K562 (cell line): Measurements from ENCODE around the gene ADAP1. TPM values are rescaled to one million over a fixed set of nuclear protein-coding genes. Genes with fewer than 3 reads are reported as not detected.

Experiments used
- CHD4 ChIP-seq: fragments of 200-600 bp; sonication (generic); IDR thresholded peaks from 3 replicates; pipeline ENCODE4 v1.6.1; 2012; ENCODE audit warnings: low read depth, mild to moderate bottlenecking, mixed read lengths, low read length, inconsistent platforms; ENCODE audit not compliant: insufficient read depth, insufficient replicate concordance, poor library complexity, severe bottlenecking
- E2F3 ChIP-seq: fragments of 250-450 bp; sonication (Bioruptor Pico); IDR thresholded peaks from 2 replicates; pipeline ENCODE4 v1.4.0; 2020; ENCODE audit warnings: mild to moderate bottlenecking
- ETV6 ChIP-seq, 3 experiments: fragments of 150-350 bp in 1 of 3; sonication (generic) in 1 of 3; formaldehyde crosslinking in 1 of 3; IDR thresholded peaks; 2 replicates each; pipeline versions ENCODE4 v1.6.1 to v1.8.0; 2014 to 2022; ENCODE audit warnings: borderline replicate concordance in 2 of 3, low read depth in 2 of 3, antibody characterized with exemption in 1 of 3, low read length in 1 of 3, mild to moderate bottlenecking in 1 of 3, missing genetic modification reagents in 1 of 3
- EWSR1 ChIP-seq: fragments of 450-650 bp; IDR thresholded peaks from 2 replicates; pipeline ENCODE4 v1.6.1; 2018; ENCODE audit warnings: borderline replicate concordance, mild to moderate bottlenecking, low read depth, moderate library complexity; ENCODE audit not compliant: partially characterized antibody
- FOXK1 ChIP-seq: sonication (generic); formaldehyde crosslinking; IDR thresholded peaks from 2 replicates; pipeline ENCODE4 v1.8.0; 2022; ENCODE audit warnings: missing genetic modification reagents, mild to moderate bottlenecking, borderline replicate concordance
- GABPA ChIP-seq: fragments of 200-800 bp; sonication (Bioruptor generic); conservative IDR thresholded peaks from 2 replicates; pipeline ENCODE4 v1.6.1; 2016; ENCODE audit warnings: low read depth, missing genetic modification characterization, missing compliant biosample characterization
- PHB2 ChIP-seq: fragments of 450-650 bp; IDR thresholded peaks from 2 replicates; pipeline ENCODE4 v1.6.1; 2017; ENCODE audit warnings: low read depth
- RUNX1 ChIP-seq: sonication (generic); IDR thresholded peaks from 2 replicates; pipeline ENCODE4 v1.6.1; 2016; ENCODE audit warnings: antibody characterized with exemption, low read depth
- SOX6 ChIP-seq: fragments of 450-650 bp; IDR thresholded peaks from 2 replicates; pipeline ENCODE4 v1.6.1; 2014; ENCODE audit warnings: mild to moderate bottlenecking
- SP2 ChIP-seq: IDR thresholded peaks from 2 replicates; pipeline ENCODE4 v1.6.1; 2011; ENCODE audit warnings: mild to moderate bottlenecking, low read depth, low read length, moderate library complexity; ENCODE audit not compliant: poor library complexity, severe bottlenecking; ENCODE audit errors: extremely low read depth
- SUPT5H ChIP-seq: fragments of 450-650 bp; IDR thresholded peaks from 2 replicates; pipeline ENCODE4 v1.6.1; 2016
- TAF15 ChIP-seq: fragments of 200-400 bp; formaldehyde crosslinking; IDR thresholded peaks from 2 replicates; pipeline ENCODE4 v1.6.1; 2017; ENCODE audit warnings: mild to moderate bottlenecking, low read depth, low read length, moderate library complexity
- XRCC5 ChIP-seq: fragments of 200-400 bp; formaldehyde crosslinking; IDR thresholded peaks from 2 replicates; pipeline ENCODE4 v1.6.1; 2017; ENCODE audit warnings: low read depth, mild to moderate bottlenecking, low read length
- ZNF12 ChIP-seq: sonication (generic); formaldehyde crosslinking; IDR thresholded peaks from 2 replicates; pipeline ENCODE4 v1.4.0; 2020; ENCODE audit warnings: mild to moderate bottlenecking, missing genetic modification reagents
- ZNF707 ChIP-seq: fragments of 250-450 bp; sonication (Bioruptor Pico); conservative IDR thresholded peaks from 2 replicates; pipeline ENCODE4 v1.8.0; 2022; ENCODE audit warnings: inconsistent platforms, mild to moderate bottlenecking, moderate library complexity
- polyA plus RNA-seq, 8 experiments: library from polyadenylated mRNA; depleted of rRNA in 4 of 8; stranded (reverse) in 5 of 8; unstranded in 3 of 8; fragments of >200 nt; fragmentation: Nextera tagmentation in 2 of 8; fragmentation: Illumina TruSeq in 1 of 8; extraction: Ambion mirVana in 2 of 8; extraction: Trizol in 1 of 8; gene quantifications; 2 replicates each; pipeline versions ENCODE4 v1.2.1 to v1.2.3, GENCODE V29; 2011 to 2014; ENCODE audit warnings: inconsistent platforms in 1 of 8, missing spikeins in 1 of 8
- total RNA-seq, 7 experiments: library from RNA; depleted of rRNA in 6 of 7; stranded (reverse); fragments of >200 nt in 6 of 7; fragmentation: Illumina TruSeq in 2 of 7; extraction: Trizol in 2 of 7; gene quantifications; 2 replicates each; pipeline versions ENCODE4 v1.2.1 to v1.2.3, GENCODE V29; 2011 to 2021; ENCODE audit warnings: low replicate concordance in 1 of 7
- TF ChIP-seq, protein P1 (sequence below): sonication (generic); formaldehyde crosslinking; IDR thresholded peaks from 2 replicates; pipeline ENCODE4 v1.8.0; 2022; ENCODE audit warnings: mild to moderate bottlenecking, missing genetic modification reagents
- TF ChIP-seq, protein P2 (sequence below): fragments of 450-650 bp; IDR thresholded peaks from 2 replicates; pipeline ENCODE4 v1.6.1; 2018; ENCODE audit not compliant: partially characterized antibody
- TF ChIP-seq, protein P3 (sequence below): conservative IDR thresholded peaks from 2 replicates; pipeline ENCODE4 v1.6.1; 2011; ENCODE audit warnings: low read depth, mild to moderate bottlenecking, low read length; ENCODE audit not compliant: control insufficient read depth
- TF ChIP-seq, protein P4 (sequence below): sonication (generic); formaldehyde crosslinking; IDR thresholded peaks from 2 replicates; pipeline ENCODE4 v1.8.1; 2022; ENCODE audit warnings: missing genetic modification reagents

Gene ADAP1
- total and polyA plus RNA-seq, 9 of the 15 experiments (the other 6 are each of a cell fraction or from before 2014, with no cell fraction given): 0.27 to 1.4 (median 0.52) TPM; not detected in 3

DNA sequence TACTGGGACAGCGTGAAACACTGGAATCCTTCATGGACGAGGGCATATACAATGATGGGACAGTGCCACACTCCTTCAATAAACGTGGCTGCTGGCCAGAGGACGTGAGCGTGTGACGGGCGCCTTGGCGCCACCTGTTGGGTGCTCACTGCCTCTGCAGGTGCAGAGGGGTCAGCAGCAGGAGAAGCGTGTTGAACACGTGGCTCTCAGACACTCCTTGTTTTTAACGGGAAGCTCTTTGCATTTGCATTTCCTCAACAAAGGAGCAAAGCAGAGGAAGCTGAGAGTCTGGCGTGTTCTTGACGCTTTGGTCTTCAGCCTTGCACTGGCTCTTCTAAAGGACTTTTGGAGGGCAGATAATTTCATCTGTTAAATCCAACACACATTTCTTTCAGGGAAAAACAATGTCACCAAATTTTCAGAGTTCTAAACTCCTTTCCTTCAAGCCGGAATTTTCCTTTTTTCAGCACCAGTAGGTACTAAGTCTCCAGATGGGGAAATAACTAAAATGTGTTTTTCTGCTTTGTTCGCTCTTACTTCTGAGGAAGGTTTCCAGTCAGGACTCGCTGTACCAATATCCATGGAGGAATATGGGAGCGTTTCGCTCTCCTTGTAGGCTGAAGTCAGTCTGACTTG is 81.0 kb downstream of the ADAP1 start (continued):
- TF ChIP-seq RUNX1 (no peak), ZNF12 (CRISPR knock-in tag) (peak; percentile 47; the same call in 1 of the 2 replicates), CHD4 (no peak), E2F3 (CRISPR knock-in tag) (no peak), ZNF707 (no peak), XRCC5 (peak; percentile 79; the same call in 1 of the 2 replicates), SOX6 (no peak; the same call in 1 of the 2 replicates), FOXK1 (CRISPR knock-in tag) (peak; percentile 99), SUPT5H (0 out of 2 replicates have a peak, but pooled peaks have one; percentile 17), TAF15 (no peak), GABPA (tag) (no peak), ETV6 (IDR thresholded peaks at IDR 0.05; ENCODE audit: borderline replicate concordance in 1 of 2, low read depth in 2 of 2, low read length in 1 of 2) (peak; percentile 42 to 64; a peak in 2 of 4 replicates), ETV6 (CRISPR knock-in tag; IDR thresholded peaks at IDR 0.05; ENCODE audit: borderline replicate concordance) (peak; percentile 99; the same call in 1 of the 2 replicates), EWSR1 (no peak), PHB2 (no peak), SP2 (no peak)
- TF ChIP-seq, protein P1, sequence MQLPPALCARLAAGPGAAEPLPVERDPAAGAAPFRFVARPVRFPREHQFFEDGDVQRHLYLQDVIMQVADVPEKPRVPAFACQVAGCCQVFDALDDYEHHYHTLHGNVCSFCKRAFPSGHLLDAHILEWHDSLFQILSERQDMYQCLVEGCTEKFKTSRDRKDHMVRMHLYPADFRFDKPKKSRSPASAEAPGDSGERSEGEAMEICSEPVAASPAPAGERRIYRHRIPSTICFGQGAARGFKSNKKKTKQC (CRISPR knock-in tag): peak; percentile 99
- TF ChIP-seq, protein P2, sequence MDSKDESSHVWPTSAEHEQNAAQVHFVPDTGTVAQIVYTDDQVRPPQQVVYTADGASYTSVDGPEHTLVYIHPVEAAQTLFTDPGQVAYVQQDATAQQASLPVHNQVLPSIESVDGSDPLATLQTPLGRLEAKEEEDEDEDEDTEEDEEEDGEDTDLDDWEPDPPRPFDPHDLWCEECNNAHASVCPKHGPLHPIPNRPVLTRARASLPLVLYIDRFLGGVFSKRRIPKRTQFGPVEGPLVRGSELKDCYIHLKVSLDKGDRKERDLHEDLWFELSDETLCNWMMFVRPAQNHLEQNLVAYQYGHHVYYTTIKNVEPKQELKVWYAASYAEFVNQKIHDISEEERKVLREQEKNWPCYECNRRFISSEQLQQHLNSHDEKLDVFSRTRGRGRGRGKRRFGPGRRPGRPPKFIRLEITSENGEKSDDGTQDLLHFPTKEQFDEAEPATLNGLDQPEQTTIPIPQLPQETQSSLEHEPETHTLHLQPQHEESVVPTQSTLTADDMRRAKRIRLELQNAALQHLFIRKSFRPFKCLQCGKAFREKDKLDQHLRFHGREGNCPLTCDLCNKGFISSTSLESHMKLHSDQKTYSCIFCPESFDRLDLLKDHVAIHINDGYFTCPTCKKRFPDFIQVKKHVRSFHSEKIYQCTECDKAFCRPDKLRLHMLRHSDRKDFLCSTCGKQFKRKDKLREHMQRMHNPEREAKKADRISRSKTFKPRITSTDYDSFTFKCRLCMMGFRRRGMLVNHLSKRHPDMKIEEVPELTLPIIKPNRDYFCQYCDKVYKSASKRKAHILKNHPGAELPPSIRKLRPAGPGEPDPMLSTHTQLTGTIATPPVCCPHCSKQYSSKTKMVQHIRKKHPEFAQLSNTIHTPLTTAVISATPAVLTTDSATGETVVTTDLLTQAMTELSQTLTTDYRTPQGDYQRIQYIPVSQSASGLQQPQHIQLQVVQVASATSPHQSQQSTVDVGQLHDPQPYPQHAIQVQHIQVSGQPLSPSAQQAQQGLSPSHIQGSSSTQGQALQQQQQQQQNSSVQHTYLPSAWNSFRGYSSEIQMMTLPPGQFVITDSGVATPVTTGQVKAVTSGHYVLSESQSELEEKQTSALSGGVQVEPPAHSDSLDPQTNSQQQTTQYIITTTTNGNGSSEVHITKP: no peak
- TF ChIP-seq, protein P3, sequence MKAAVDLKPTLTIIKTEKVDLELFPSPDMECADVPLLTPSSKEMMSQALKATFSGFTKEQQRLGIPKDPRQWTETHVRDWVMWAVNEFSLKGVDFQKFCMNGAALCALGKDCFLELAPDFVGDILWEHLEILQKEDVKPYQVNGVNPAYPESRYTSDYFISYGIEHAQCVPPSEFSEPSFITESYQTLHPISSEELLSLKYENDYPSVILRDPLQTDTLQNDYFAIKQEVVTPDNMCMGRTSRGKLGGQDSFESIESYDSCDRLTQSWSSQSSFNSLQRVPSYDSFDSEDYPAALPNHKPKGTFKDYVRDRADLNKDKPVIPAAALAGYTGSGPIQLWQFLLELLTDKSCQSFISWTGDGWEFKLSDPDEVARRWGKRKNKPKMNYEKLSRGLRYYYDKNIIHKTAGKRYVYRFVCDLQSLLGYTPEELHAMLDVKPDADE: 0 out of 2 replicates have a peak, but pooled peaks have one; percentile 59
- TF ChIP-seq, protein P4, sequence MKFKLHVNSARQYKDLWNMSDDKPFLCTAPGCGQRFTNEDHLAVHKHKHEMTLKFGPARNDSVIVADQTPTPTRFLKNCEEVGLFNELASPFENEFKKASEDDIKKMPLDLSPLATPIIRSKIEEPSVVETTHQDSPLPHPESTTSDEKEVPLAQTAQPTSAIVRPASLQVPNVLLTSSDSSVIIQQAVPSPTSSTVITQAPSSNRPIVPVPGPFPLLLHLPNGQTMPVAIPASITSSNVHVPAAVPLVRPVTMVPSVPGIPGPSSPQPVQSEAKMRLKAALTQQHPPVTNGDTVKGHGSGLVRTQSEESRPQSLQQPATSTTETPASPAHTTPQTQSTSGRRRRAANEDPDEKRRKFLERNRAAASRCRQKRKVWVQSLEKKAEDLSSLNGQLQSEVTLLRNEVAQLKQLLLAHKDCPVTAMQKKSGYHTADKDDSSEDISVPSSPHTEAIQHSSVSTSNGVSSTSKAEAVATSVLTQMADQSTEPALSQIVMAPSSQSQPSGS: no peak
